Mesenchymal stem cell (in vitro differentiated cells and primary cell): Measurements from ENCODE around the gene NOX3.

Experiments
- DNase-seq: peaks from one replicate; pipeline ENCODE4 v3.0.0-alpha.2; 2013
- H2AFZ ChIP-seq: one replicate; pipeline ENCODE4 v1.6.1; 2013; ENCODE audit warnings: low read depth, mild to moderate bottlenecking, control low read depth, inconsistent platforms, low read length, moderate library complexity
- H2AK5ac ChIP-seq: 2 replicates; pipeline ENCODE4 v1.6.1; 2013; ENCODE audit warnings: low read length, moderate library complexity, mild to moderate bottlenecking, inconsistent platforms; ENCODE audit not compliant: severe bottlenecking
- H2BK120ac ChIP-seq: one replicate; pipeline ENCODE4 v1.6.1; 2013; ENCODE audit warnings: low read depth, mild to moderate bottlenecking, inconsistent platforms, low read length, moderate library complexity
- H2BK12ac ChIP-seq, 2 experiments: one replicate each; pipeline ENCODE4 v1.6.1; 2013; ENCODE audit warnings: inconsistent platforms in 2 of 2, low read length in 2 of 2, mild to moderate bottlenecking in 2 of 2, moderate library complexity in 2 of 2, control low read depth in 1 of 2
- H2BK15ac ChIP-seq: one replicate; pipeline ENCODE4 v1.6.1; 2013; ENCODE audit warnings: mild to moderate bottlenecking, low read depth, inconsistent platforms; ENCODE audit not compliant: poor library complexity, severe bottlenecking
- H2BK5ac ChIP-seq: 2 replicates; pipeline ENCODE4 v1.6.1; 2013; ENCODE audit warnings: low read depth, mild to moderate bottlenecking, low read length, control low read depth, inconsistent platforms; ENCODE audit not compliant: poor library complexity, severe bottlenecking
- H3K14ac ChIP-seq, 2 experiments: one replicate each; pipeline ENCODE4 v1.6.1; 2013; ENCODE audit warnings: inconsistent platforms in 2 of 2, low read length in 2 of 2, control low read depth in 1 of 2, mild to moderate bottlenecking in 1 of 2, moderate library complexity in 1 of 2
- H3K18ac ChIP-seq, 2 experiments: one replicate each; pipeline ENCODE4 v1.6.1; 2013; ENCODE audit warnings: inconsistent platforms in 2 of 2, low read length in 2 of 2, control low read depth in 1 of 2, low read depth in 1 of 2, mild to moderate bottlenecking in 1 of 2
- H3K23ac ChIP-seq, 2 experiments: one replicate each; pipeline ENCODE4 v1.6.1; 2013; ENCODE audit warnings: inconsistent platforms in 2 of 2, low read length in 2 of 2, mild to moderate bottlenecking in 2 of 2, moderate library complexity in 2 of 2, control low read depth in 1 of 2
- H3K27ac ChIP-seq: 2 replicates; pipeline ENCODE4 v1.5.1; 2013; ENCODE audit warnings: mild to moderate bottlenecking, moderate library complexity, low read length, control low read depth, inconsistent platforms; ENCODE audit not compliant: poor library complexity, severe bottlenecking
- H3K27me3 ChIP-seq, 2 experiments: 2 replicates each; pipeline versions ENCODE4 v1.6.1 to v1.7.0; 2013; ENCODE audit warnings: low read length in 2 of 2, mild to moderate bottlenecking in 2 of 2, moderate library complexity in 2 of 2, control low read depth in 1 of 2, inconsistent platforms in 1 of 2; ENCODE audit not compliant: control insufficient read depth in 1 of 2, insufficient read depth in 1 of 2
- H3K36me3 ChIP-seq, 2 experiments: 2 replicates each; pipeline versions ENCODE4 v1.6.1 to v1.7.0; 2013; ENCODE audit warnings: low read length in 2 of 2, control low read depth in 1 of 2, inconsistent platforms in 1 of 2, low read depth in 1 of 2, mild to moderate bottlenecking in 1 of 2; ENCODE audit not compliant: insufficient read depth in 2 of 2, control insufficient read depth in 1 of 2
- H3K4ac ChIP-seq, 2 experiments: one replicate each; pipeline ENCODE4 v1.6.1; 2013; ENCODE audit warnings: inconsistent platforms in 2 of 2, low read length in 2 of 2, mild to moderate bottlenecking in 2 of 2, moderate library complexity in 2 of 2, control low read depth in 1 of 2, low read depth in 1 of 2
- H3K4me1 ChIP-seq: 2 replicates; pipeline ENCODE4 v1.6.1; 2013; ENCODE audit warnings: low read depth, low read length, control low read depth; ENCODE audit not compliant: control insufficient read depth, insufficient read depth
- H3K4me2 ChIP-seq: 2 replicates; pipeline ENCODE4 v1.6.1; 2013; ENCODE audit warnings: low read length, mild to moderate bottlenecking, inconsistent platforms; ENCODE audit not compliant: poor library complexity, severe bottlenecking
- H3K4me3 ChIP-seq, 2 experiments: 2 replicates each; pipeline versions ENCODE4 v1.5.1 to v1.7.0; 2013; ENCODE audit warnings: low read length in 2 of 2, mild to moderate bottlenecking in 2 of 2, control low read depth in 1 of 2, low read depth in 1 of 2; ENCODE audit not compliant: insufficient read depth in 1 of 2
- H3K79me1 ChIP-seq: replicated peaks from 2 replicates; pipeline ENCODE4 v1.6.1; 2013; ENCODE audit warnings: mild to moderate bottlenecking, control low read depth, low read length, inconsistent platforms; ENCODE audit not compliant: poor library complexity, severe bottlenecking
- H3K9ac ChIP-seq: 2 replicates; pipeline ENCODE4 v1.7.0; 2013; ENCODE audit warnings: mild to moderate bottlenecking, low read length, moderate library complexity
- H3K9me3 ChIP-seq: 2 replicates; pipeline ENCODE4 v1.7.0; 2013; ENCODE audit warnings: mild to moderate bottlenecking, low read length; ENCODE audit not compliant: control insufficient read depth
- H4K8ac ChIP-seq: one replicate; pipeline ENCODE4 v1.6.1; 2013; ENCODE audit warnings: inconsistent platforms, mild to moderate bottlenecking, low read length, moderate library complexity
- H4K91ac ChIP-seq: one replicate; pipeline ENCODE4 v1.6.1; 2013; ENCODE audit warnings: mild to moderate bottlenecking, low read length, inconsistent platforms
- WGBS: methylation state at CpG from one replicate; pipeline ENCODE4 v1.1.7; 2013; ENCODE audit warnings: mixed read lengths; 5-methylcytosine and 5-hydroxymethylcytosine counted together

The NOX3 gene

DNA sequence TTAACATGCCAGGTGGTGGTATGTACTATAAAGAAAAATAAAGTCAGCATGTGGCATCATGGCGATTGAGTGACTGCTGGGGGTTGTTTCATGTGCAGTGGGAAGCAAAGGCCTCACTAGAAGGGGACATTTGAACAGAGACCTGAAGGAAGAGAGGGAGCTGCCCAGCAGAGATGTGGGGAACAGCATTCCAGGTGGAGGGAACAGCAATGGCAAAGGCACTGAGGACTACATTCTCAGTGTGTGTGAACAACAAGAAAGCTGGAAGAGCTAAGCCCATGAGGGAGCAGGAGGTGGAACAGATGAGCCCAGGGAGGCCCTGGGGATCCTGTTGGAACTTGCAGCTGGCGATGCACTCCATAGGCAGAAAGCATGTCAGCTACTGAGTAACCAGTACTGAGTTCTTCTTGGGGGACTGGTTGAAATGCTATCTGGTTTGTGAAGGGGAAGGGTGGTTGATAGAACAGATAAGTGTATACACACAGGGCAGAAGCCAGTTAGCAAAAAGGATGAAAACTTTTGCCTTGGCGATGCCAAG, 29.2 kb downstream of the NOX3 start:
- Histone ChIP-seq H3K18ac (no peak overlapping the region), H3K23ac (no peak overlapping the region), H2BK120ac (no peak overlapping the region), H3K4me1 (no peaks in the 10 kb centered on the region), H3K4me2 (no peak overlapping the region), H2AK5ac (no peak overlapping the region), H3K4me3 (no peak overlapping the region), H3K4ac (no peak overlapping the region), H2BK15ac (no peak overlapping the region), H3K9ac (no peak overlapping the region), H3K9me3 (no peaks in the 10 kb centered on the region), H3K79me1 (no peaks in the 10 kb centered on the region), H3K14ac (no peak overlapping the region), H2BK5ac (no peak overlapping the region), H2AFZ (no peak overlapping the region), H3K27ac (no peak overlapping the region), H2BK12ac (no peak overlapping the region), H4K91ac (peak overlapping the region; percentile 75), H3K36me3 (no peaks in the 10 kb centered on the region), H3K27me3 (no peaks in the 10 kb centered on the region), H4K8ac (peak overlapping the region; percentile 72)
- no peak for DNase-seq
- WGBS: 96% methylated on average over 3 of the region's 3 CpGs

GRCh38 chr6:155424181-155424580, 31.5 kb downstream of the NOX3 start:
- no peak overlapping the region for H4K91ac ChIP-seq
- H3K9ac ChIP-seq: no peak overlapping the region
- no peak overlapping the region for H4K8ac ChIP-seq
- no peak overlapping the region for H2BK12ac ChIP-seq
- H3K14ac ChIP-seq: no peak overlapping the region
- no peaks in the 10 kb centered on the region for H3K36me3 ChIP-seq
- H3K4ac ChIP-seq: no peak overlapping the region
- no peak overlapping the region for H3K4me2 ChIP-seq
- H3K23ac ChIP-seq: no peak overlapping the region
- H3K27ac ChIP-seq: no peak overlapping the region
- H3K79me1 ChIP-seq: no peaks in the 10 kb centered on the region
- H2BK120ac ChIP-seq: no peak overlapping the region
- no peaks in the 10 kb centered on the region for H3K27me3 ChIP-seq
- no peak for DNase-seq
- H2BK15ac ChIP-seq: no peak overlapping the region
- no peak overlapping the region for H3K4me3 ChIP-seq
- no peak overlapping the region for H2BK5ac ChIP-seq
- no peak overlapping the region for H3K18ac ChIP-seq
- no peaks in the 10 kb centered on the region for H3K4me1 ChIP-seq
- no peak overlapping the region for H2AK5ac ChIP-seq
- H3K9me3 ChIP-seq: no peaks in the 10 kb centered on the region
- no peak overlapping the region for H2AFZ ChIP-seq
- WGBS: 100% methylated on average over 1 of the region's 2 CpGs

DNA sequence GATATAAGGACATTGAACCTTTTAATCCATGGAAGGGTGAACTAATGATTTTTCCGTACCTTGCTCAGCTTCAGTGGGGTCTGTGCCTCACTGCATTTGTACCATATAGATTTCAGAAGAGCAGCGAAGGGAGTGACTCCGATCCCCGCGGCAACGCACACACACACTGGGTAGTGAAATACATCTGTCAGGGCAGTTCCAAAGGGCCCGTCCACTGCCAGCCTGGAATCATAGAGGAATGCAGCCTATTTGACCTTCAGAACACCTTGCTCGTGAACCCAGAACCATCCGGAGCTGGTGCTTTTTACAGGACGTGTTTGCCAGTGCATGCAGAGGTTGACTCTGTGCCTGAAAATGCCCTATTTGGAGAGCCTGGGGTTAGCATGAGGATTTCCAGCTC, 33.0 kb downstream of the NOX3 start:
- Histone ChIP-seq H3K4me1 (peaks cover 2% of the 10 kb centered on the region), H2AK5ac (no peak overlapping the region), H3K27me3 (no peaks in the 10 kb centered on the region), H4K8ac (no peak overlapping the region), H3K79me1 (no peaks in the 10 kb centered on the region), H2BK15ac (no peak overlapping the region), H3K27ac (no peak overlapping the region), H3K4me3 (no peak overlapping the region), H3K14ac (no peak overlapping the region), H3K9me3 (no peaks in the 10 kb centered on the region), H3K9ac (no peak overlapping the region), H3K4me2 (no peak overlapping the region), H2BK5ac (no peak overlapping the region), H2BK12ac (no peak overlapping the region), H3K4ac (no peak overlapping the region), H3K36me3 (no peaks in the 10 kb centered on the region), H3K23ac (no peak overlapping the region), H4K91ac (no peak overlapping the region), H3K18ac (no peak overlapping the region), H2AFZ (no peak overlapping the region), H2BK120ac (no peak overlapping the region)
- 95% methylated on average over 10 of the region's 10 CpGs for WGBS
- no peak for DNase-seq

DNA sequence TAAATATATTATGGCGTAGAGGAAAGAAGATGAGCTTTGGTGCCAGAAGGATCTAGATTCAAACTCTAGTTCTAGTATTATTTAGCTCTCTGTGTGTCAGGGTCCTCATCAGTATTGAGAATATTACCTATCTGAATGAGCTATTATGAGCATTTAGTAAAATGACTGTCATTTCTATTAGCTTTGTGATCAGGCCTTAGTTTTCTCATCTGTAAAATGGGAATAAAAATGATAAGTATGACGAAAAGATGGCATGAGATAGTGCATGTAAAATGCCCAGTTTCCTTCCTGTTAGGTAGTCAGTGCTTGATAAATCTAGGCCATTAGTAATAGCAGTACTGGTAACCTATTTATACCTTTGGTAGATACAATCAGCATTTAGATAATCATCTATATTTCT, 35.1 kb downstream of the NOX3 start:
- Histone ChIP-seq H3K14ac (no peak overlapping the region), H4K8ac (no peak overlapping the region), H3K4me2 (no peak overlapping the region), H3K27me3 (no peaks in the 10 kb centered on the region), H2AK5ac (no peak overlapping the region), H3K4me3 (no peak overlapping the region), H2BK15ac (no peak overlapping the region), H2AFZ (no peak overlapping the region), H3K18ac (no peak overlapping the region), H2BK5ac (no peak overlapping the region), H2BK12ac (no peak overlapping the region), H3K79me1 (no peaks in the 10 kb centered on the region), H3K23ac (no peak overlapping the region), H3K36me3 (no peaks in the 10 kb centered on the region), H3K27ac (no peak overlapping the region), H3K4me1 (peaks cover 2% of the 10 kb centered on the region), H3K4ac (no peak overlapping the region), H4K91ac (no peak overlapping the region), H3K9me3 (no peaks in the 10 kb centered on the region), H3K9ac (no peak overlapping the region), H2BK120ac (no peak overlapping the region)
- 78% methylated on average over 2 of the region's 2 CpGs for WGBS
- no peak for DNase-seq
